SK-N-SH (cell line): ENCODE data around the gene ACTR3. TPM values are rescaled to one million over a fixed set of nuclear protein-coding genes. Genes with fewer than 3 reads are reported as not detected.

Experiments
- CTCF ChIA-PET: fragments of 300-600, 350-600 bp; formaldehyde crosslinking; extraction: SDS; loops from one replicate; lab custom pipeline; 2021; lab: Yijun Ruan, JAX
- POLR2A ChIA-PET: fragments of 350-600 bp; sonication (Branson Sonifier 250); formaldehyde crosslinking; extraction: SDS; loops from one replicate; lab custom pipeline; 2020; ENCODE audit warnings: antibody characterized with exemption, inconsistent platforms; lab: Yijun Ruan, JAX
- DNase-seq: peaks from one replicate; pipeline ENCODE4 v3.0.0; 2012
- H2AFZ ChIP-seq: fragments of 200-600 bp; sonication (generic); 2 replicates; pipeline ENCODE4 v1.8.1; 2016; ENCODE audit warnings: antibody characterized with exemption, mild to moderate bottlenecking, low read depth
- H3F3A ChIP-seq: fragments of 200-600 bp; sonication (generic); replicated peaks from 2 replicates; pipeline ENCODE3; 2016; ENCODE audit warnings: antibody characterized with exemption, mild to moderate bottlenecking; ENCODE audit not compliant: insufficient read depth
- H3K27ac ChIP-seq, 2 experiments: fragments of 200-500 bp in 1 of 2; fragments of 200-600 bp in 1 of 2; sonication (Bioruptor generic) in 1 of 2; sonication (generic), shearing (Covaris generic) in 1 of 2; 2 replicates each; pipeline versions ENCODE4 v1.5.1 to v1.6.1; 2014 to 2016; ENCODE audit warnings: low read depth in 2 of 2, inconsistent platforms in 1 of 2, low read length in 1 of 2, mild to moderate bottlenecking in 1 of 2, mixed read lengths in 1 of 2
- H3K27me3 ChIP-seq: fragments of 200-600 bp; sonication (generic), shearing (Covaris generic); 2 replicates; pipeline ENCODE4 v1.6.1; 2016; ENCODE audit warnings: mixed run types; ENCODE audit not compliant: insufficient read depth
- H3K36me3 ChIP-seq, 2 experiments: fragments of 200-500 bp in 1 of 2; fragments of 200-600 bp in 1 of 2; sonication (Bioruptor generic) in 1 of 2; sonication (generic) in 1 of 2; replicated peaks in 1 of 2; 2 replicates each; pipeline versions ENCODE3 to v1.5.1; 2014 to 2016; ENCODE audit warnings: low read length in 1 of 2, mild to moderate bottlenecking in 1 of 2; ENCODE audit not compliant: insufficient read depth in 2 of 2, control insufficient read depth in 1 of 2
- H3K4me1 ChIP-seq, 2 experiments: fragments of 200-500 bp in 1 of 2; fragments of 200-600 bp in 1 of 2; sonication (Bioruptor generic) in 1 of 2; sonication (generic), shearing (Covaris generic) in 1 of 2; 2 replicates each; pipeline versions ENCODE4 v1.5.1 to v1.6.1; 2014 to 2016; ENCODE audit warnings: low read depth in 1 of 2, low read length in 1 of 2, mixed run types in 1 of 2; ENCODE audit not compliant: insufficient read depth in 2 of 2, control insufficient read depth in 1 of 2
- H3K4me2 ChIP-seq: fragments of 200-600 bp; sonication (generic), shearing (Covaris generic); 2 replicates; pipeline ENCODE4 v1.6.1; 2017; ENCODE audit warnings: mixed run types
- H3K4me3 ChIP-seq, 2 experiments: fragments of 200-500 bp in 1 of 2; fragments of 200-600 bp in 1 of 2; sonication (Bioruptor generic) in 1 of 2; sonication (generic), shearing (Covaris generic) in 1 of 2; 2 replicates each; pipeline versions ENCODE4 v1.5.1 to v1.8.1; 2014 to 2016; ENCODE audit warnings: low read depth in 2 of 2, inconsistent platforms in 1 of 2, low read length in 1 of 2, mild to moderate bottlenecking in 1 of 2, mixed read lengths in 1 of 2, moderate library complexity in 1 of 2
- H3K79me2 ChIP-seq: fragments of 200-600 bp; sonication (generic); 2 replicates; pipeline ENCODE4 v1.8.1; 2017; ENCODE audit warnings: mild to moderate bottlenecking; ENCODE audit not compliant: insufficient read depth
- H3K9ac ChIP-seq: fragments of 200-600 bp; sonication (generic); 2 replicates; pipeline ENCODE4 v1.6.1; 2017; ENCODE audit warnings: mixed run types
- H3K9me2 ChIP-seq: fragments of 200-600 bp; sonication (generic); 2 replicates; pipeline ENCODE4 v1.6.1; 2017; ENCODE audit warnings: mixed run types
- H3K9me3 ChIP-seq: fragments of 200-600 bp; sonication (generic); 2 replicates; pipeline ENCODE4 v1.6.1; 2017; ENCODE audit warnings: mixed run types, mild to moderate bottlenecking, moderate library complexity
- H4K20me1 ChIP-seq: fragments of 200-600 bp; sonication (generic); 2 replicates; pipeline ENCODE4 v1.6.1; 2017; ENCODE audit warnings: mild to moderate bottlenecking, mixed run types; ENCODE audit not compliant: insufficient read depth
- CHD2 ChIP-seq: fragments of 150-350 bp; IDR thresholded peaks from 2 replicates; pipeline ENCODE4 v1.6.1; 2018; ENCODE audit warnings: low read length; ENCODE audit not compliant: partially characterized antibody
- ELF1 ChIP-seq: IDR thresholded peaks from 2 replicates; pipeline ENCODE4 v1.4.0; 2012
- EP300 ChIP-seq, 2 experiments: IDR thresholded peaks; 2 replicates each; pipeline versions ENCODE4 v1.4.0 to v1.6.1; 2012; ENCODE audit warnings: borderline replicate concordance in 1 of 2, low read depth in 1 of 2, low read length in 1 of 2
- GATA2 ChIP-seq: sonication (generic); formaldehyde crosslinking; IDR thresholded peaks from 2 replicates; pipeline ENCODE4 v1.5.0; 2020; ENCODE audit warnings: mild to moderate bottlenecking, missing genetic modification reagents
- JUND ChIP-seq: IDR thresholded peaks from 2 replicates; pipeline ENCODE4 v1.4.0; 2012
- RCOR1 ChIP-seq: fragments of 150-350 bp; IDR thresholded peaks from 2 replicates; pipeline ENCODE4 v1.6.1; 2017; ENCODE audit warnings: antibody characterized with exemption, low read length
- SMC3 ChIP-seq: IDR thresholded peaks from 2 replicates; pipeline ENCODE4 v1.6.1; 2012; ENCODE audit warnings: low read depth, low read length, improper control_type of control experiment
- TAF1 ChIP-seq: IDR thresholded peaks from 2 replicates; pipeline ENCODE4 v1.6.1; 2012; ENCODE audit warnings: low read depth, mild to moderate bottlenecking, low read length, moderate library complexity, borderline replicate concordance
- WGBS: methylation state at CpG from one replicate; pipeline ENCODE4 v1.1.6; 2017; ENCODE audit warnings: low lambda C conversion rate; 5-methylcytosine and 5-hydroxymethylcytosine counted together
- polyA plus RNA-seq, 3 experiments: library from polyadenylated mRNA; depleted of rRNA; stranded (reverse); fragments of >200 nt; gene quantifications; 2 replicates each; pipeline ENCODE4 v1.2.3, GENCODE V29; 2012
- TF ChIP-seq, protein P1 (sequence below): fragments of 150-350 bp; IDR thresholded peaks from 2 replicates; pipeline ENCODE4 v1.6.1; 2016; ENCODE audit warnings: mild to moderate bottlenecking, low read depth, low read length
- TF ChIP-seq, protein P2 (sequence below): IDR thresholded peaks from 2 replicates; pipeline ENCODE4 v1.6.1; 2012; ENCODE audit warnings: mild to moderate bottlenecking, low read depth, low read length, moderate library complexity
- TF ChIP-seq, protein P3 (sequence below): IDR thresholded peaks from 2 replicates; pipeline ENCODE4 v1.4.0; 2012; ENCODE audit warnings: low read depth, borderline replicate concordance

ACTR3 gene
- polyA plus RNA-seq, 1 of the 3 experiments (the other 2 are of a cell fraction) = 90.8 TPM

DNA sequence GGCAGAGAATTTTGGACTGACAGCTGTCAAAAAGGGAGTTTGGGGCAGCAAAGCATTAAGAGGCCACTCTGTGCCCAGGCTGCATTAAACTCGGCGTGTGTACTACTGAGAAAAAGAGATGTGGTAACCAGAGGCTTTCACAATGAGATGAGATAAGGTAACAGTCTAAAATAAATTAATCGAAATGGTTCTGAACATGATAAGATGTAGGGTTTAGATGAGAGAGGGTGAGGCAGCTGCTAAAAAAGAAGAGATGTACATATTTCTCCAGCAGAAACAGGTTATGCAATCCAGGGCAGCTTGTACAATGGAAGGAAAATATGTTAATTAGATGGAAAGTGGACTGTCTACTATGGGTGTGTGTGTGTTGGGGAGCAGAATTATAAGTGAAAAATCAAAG, 39.2 kb upstream of the ACTR3 start:
- Histone ChIP-seq H3K27ac (no peak overlapping the region), H3K9me2 (no peaks in the 10 kb centered on the region), H3K4me2 (no peak overlapping the region), H3K36me3 (no peaks in the 10 kb centered on the region), H3F3A (no peaks in the 10 kb centered on the region), H3K9ac (no peak overlapping the region), H3K9me3 (no peaks in the 10 kb centered on the region), H2AFZ (no peak overlapping the region), H4K20me1 (no peaks in the 10 kb centered on the region), H3K4me3 (no peak overlapping the region), H3K79me2 (no peaks in the 10 kb centered on the region), H3K4me1 (peaks cover 0 to 2% of the 10 kb centered on the region in 2 experiments; a peak in 1 of 4 replicates), H3K27me3 (no peaks in the 10 kb centered on the region)
- ChIA-PET CTCF (no interaction called here), POLR2A (no interaction called here)
- peak; percentile 7 for DNase-seq
- 54% methylated on average over 3 of the region's 3 CpGs for WGBS
- TF ChIP-seq RCOR1 (peak; percentile 24; the same call in 1 of the 2 replicates), ELF1 (no peak), JUND (no peak), GATA2 (CRISPR knock-in tag) (peak; percentile 10; the same call in 1 of the 2 replicates), EP300 (IDR thresholded peaks at IDR 0.05; ENCODE audit: borderline replicate concordance in 1 of 2, low read depth in 1 of 2, low read length in 1 of 2) (no peak), SMC3 (no peak), CHD2 (no peak)
- TF ChIP-seq, protein P1, sequence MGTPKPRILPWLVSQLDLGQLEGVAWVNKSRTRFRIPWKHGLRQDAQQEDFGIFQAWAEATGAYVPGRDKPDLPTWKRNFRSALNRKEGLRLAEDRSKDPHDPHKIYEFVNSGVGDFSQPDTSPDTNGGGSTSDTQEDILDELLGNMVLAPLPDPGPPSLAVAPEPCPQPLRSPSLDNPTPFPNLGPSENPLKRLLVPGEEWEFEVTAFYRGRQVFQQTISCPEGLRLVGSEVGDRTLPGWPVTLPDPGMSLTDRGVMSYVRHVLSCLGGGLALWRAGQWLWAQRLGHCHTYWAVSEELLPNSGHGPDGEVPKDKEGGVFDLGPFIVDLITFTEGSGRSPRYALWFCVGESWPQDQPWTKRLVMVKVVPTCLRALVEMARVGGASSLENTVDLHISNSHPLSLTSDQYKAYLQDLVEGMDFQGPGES = no peak
- TF ChIP-seq, protein P2, sequence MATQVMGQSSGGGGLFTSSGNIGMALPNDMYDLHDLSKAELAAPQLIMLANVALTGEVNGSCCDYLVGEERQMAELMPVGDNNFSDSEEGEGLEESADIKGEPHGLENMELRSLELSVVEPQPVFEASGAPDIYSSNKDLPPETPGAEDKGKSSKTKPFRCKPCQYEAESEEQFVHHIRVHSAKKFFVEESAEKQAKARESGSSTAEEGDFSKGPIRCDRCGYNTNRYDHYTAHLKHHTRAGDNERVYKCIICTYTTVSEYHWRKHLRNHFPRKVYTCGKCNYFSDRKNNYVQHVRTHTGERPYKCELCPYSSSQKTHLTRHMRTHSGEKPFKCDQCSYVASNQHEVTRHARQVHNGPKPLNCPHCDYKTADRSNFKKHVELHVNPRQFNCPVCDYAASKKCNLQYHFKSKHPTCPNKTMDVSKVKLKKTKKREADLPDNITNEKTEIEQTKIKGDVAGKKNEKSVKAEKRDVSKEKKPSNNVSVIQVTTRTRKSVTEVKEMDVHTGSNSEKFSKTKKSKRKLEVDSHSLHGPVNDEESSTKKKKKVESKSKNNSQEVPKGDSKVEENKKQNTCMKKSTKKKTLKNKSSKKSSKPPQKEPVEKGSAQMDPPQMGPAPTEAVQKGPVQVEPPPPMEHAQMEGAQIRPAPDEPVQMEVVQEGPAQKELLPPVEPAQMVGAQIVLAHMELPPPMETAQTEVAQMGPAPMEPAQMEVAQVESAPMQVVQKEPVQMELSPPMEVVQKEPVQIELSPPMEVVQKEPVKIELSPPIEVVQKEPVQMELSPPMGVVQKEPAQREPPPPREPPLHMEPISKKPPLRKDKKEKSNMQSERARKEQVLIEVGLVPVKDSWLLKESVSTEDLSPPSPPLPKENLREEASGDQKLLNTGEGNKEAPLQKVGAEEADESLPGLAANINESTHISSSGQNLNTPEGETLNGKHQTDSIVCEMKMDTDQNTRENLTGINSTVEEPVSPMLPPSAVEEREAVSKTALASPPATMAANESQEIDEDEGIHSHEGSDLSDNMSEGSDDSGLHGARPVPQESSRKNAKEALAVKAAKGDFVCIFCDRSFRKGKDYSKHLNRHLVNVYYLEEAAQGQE = no peak

GRCh38 chr2:113851640-113852039, 38.2 kb upstream of the ACTR3 start:
- H3K27ac ChIP-seq = no peak overlapping the region
- TF ChIP-seq, protein P3, sequence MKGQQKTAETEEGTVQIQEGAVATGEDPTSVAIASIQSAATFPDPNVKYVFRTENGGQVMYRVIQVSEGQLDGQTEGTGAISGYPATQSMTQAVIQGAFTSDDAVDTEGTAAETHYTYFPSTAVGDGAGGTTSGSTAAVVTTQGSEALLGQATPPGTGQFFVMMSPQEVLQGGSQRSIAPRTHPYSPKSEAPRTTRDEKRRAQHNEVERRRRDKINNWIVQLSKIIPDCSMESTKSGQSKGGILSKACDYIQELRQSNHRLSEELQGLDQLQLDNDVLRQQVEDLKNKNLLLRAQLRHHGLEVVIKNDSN = no peak
- TF ChIP-seq TAF1 = no peak
- H4K20me1 ChIP-seq = no peaks in the 10 kb centered on the region
- no peaks in the 10 kb centered on the region for H3K27me3 ChIP-seq
- CTCF ChIA-PET = no interaction called here
- no peaks in the 10 kb centered on the region for H3K36me3 ChIP-seq
- H3K4me1 ChIP-seq = peaks cover 0 to 2% of the 10 kb centered on the region in 2 experiments; a peak in 1 of 4 replicates
- H3K9me3 ChIP-seq = no peaks in the 10 kb centered on the region
- no peaks in the 10 kb centered on the region for H3K9me2 ChIP-seq
- no peak overlapping the region for H3K4me3 ChIP-seq
- 68% methylated on average over 3 of the region's 3 CpGs for WGBS
- no peak overlapping the region for H2AFZ ChIP-seq
- no peak overlapping the region for H3K9ac ChIP-seq
- DNase-seq = no peak
- no peaks in the 10 kb centered on the region for H3F3A ChIP-seq
- no peak overlapping the region for H3K4me2 ChIP-seq
- H3K79me2 ChIP-seq = no peaks in the 10 kb centered on the region
- POLR2A ChIA-PET = no interaction called here
